Measurements from ENCODE around the gene CTIF.

- TF ChIP-seq EZH2 (IDR thresholded peaks at IDR 0.05): no peak
- TF ChIP-seq POLR2AphosphoS5 (IDR thresholded peaks at IDR 0.05; ENCODE audit: borderline replicate concordance, low read depth, low read length): no peak
These were observed 134.6 kb downstream of the CTIF start for GRCh38 chr18:48673456-48673852.
